GM10266 (cell line): ENCODE measurements around the gene GLYATL3.

ENCODE experiments used
- DNase-seq: peaks from one replicate; pipeline ENCODE4 v3.0.0; 2012; ENCODE audit errors: extremely low spot score
- TF ChIP-seq, protein P1 (sequence below): IDR thresholded peaks from 2 replicates; pipeline ENCODE4 v1.5.1; 2012; ENCODE audit warnings: mild to moderate bottlenecking, low read depth; ENCODE audit not compliant: control insufficient read depth, insufficient read depth; ENCODE audit errors: missing control alignments

GLYATL3 gene

GRCh38 chr6:49540614-49541013 is 40.9 kb downstream of the GLYATL3 start:
- TF ChIP-seq, protein P1, sequence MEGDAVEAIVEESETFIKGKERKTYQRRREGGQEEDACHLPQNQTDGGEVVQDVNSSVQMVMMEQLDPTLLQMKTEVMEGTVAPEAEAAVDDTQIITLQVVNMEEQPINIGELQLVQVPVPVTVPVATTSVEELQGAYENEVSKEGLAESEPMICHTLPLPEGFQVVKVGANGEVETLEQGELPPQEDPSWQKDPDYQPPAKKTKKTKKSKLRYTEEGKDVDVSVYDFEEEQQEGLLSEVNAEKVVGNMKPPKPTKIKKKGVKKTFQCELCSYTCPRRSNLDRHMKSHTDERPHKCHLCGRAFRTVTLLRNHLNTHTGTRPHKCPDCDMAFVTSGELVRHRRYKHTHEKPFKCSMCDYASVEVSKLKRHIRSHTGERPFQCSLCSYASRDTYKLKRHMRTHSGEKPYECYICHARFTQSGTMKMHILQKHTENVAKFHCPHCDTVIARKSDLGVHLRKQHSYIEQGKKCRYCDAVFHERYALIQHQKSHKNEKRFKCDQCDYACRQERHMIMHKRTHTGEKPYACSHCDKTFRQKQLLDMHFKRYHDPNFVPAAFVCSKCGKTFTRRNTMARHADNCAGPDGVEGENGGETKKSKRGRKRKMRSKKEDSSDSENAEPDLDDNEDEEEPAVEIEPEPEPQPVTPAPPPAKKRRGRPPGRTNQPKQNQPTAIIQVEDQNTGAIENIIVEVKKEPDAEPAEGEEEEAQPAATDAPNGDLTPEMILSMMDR: no peak
- DNase-seq: no peak

DNA sequence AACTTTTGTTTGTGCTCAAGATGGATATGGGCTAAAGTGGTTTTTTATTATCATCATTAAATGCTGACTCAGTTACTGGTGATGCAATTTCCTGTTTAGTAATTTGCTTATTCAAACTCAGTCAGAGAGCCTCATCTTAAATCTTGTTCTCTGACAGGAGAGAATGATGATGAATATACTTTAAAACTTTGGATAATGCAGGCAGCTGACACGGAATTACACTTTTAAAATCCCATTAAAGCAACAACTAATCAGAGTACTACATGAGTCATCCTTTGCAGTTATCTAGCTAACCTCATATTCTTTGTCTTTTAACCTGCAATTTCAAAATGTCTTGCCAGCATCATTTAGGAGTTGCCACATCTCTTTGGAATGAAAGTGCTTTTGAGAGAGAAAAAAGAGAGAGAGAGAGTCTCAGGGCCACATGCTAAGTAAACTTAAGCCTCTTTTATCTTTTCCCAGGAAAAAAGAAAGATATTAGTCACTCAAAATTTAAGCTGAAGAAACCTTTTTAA is 41.5 kb downstream of the GLYATL3 start:
- DNase-seq: no peak
- TF ChIP-seq, protein P1: no peak

DNA sequence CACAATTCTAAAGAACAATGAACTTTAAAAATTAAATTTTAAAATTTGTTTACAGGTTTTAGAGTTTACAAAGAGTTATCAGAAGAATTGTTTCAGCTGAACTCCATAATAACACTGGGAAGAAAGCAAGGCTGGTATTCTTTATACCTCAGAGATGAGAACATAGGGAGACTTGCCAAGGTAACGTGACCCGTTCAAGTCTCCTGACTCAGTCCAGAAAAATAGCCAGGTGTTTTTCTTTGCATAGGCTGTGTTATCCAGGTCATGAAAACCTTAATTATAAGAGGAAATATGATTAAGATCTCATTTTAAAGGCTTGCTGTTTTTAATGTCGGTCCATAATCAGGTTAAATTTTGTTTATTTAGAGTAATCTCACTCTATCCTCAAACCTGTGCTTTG is 42.2 kb downstream of the GLYATL3 start:
- no peak for DNase-seq
- TF ChIP-seq, protein P1: no peak

GRCh38 chr6:49543087-49543858 is 43.5 kb downstream of the GLYATL3 start:
- TF ChIP-seq, protein P1: no peak
- DNase-seq: no peak

- TF ChIP-seq, protein P1: no peak
- no peak for DNase-seq
Observed at GRCh38 chr6:49546331-49546730, 46.6 kb downstream of the GLYATL3 start.

GRCh38 chr6:49548613-49549304 is 49.0 kb downstream of the GLYATL3 start:
- DNase-seq: no peak
- TF ChIP-seq, protein P1: no peak

- no peak for DNase-seq
- TF ChIP-seq, protein P1: no peak
Observed at GRCh38 chr6:49549691-49550491, 50.2 kb downstream of the GLYATL3 start.
